ENCODE data around the gene RGS3. TPM values are rescaled to one million over a fixed set of nuclear protein-coding genes. Genes with fewer than 3 reads are reported as not detected.

The RGS3 gene
- total RNA-seq, 1 experiment from 2014 or later, result 39.4 TPM

- H3K4me2 ChIP-seq (ENCODE audit: low read length), result no peak overlapping the region
- intact Hi-C loops (cut with micrococcal nuclease), result no loop called here
- RAD21 ChIA-PET (ENCODE audit: low non-redundant PET in 1 of 2, low total read pairs in 2 of 2, uncharacterized antibody in 2 of 2, unreplicated experiment in 2 of 2), result no interaction called here
- no peaks in the 10 kb centered on the region for H3K9me3 ChIP-seq (ENCODE audit: control insufficient read depth in 1 of 2, insufficient read depth in 1 of 2, low read depth in 1 of 2, low read length in 2 of 2)
- CTCF ChIA-PET, result no interaction called here
- H3K27me3 ChIP-seq (ENCODE audit: insufficient read depth, low read length), result no peaks in the 10 kb centered on the region
- H3K79me2 ChIP-seq (ENCODE audit: insufficient read depth, low read length), result no peaks in the 10 kb centered on the region
- H3K9me2 ChIP-seq (ENCODE audit: insufficient read depth), result no peaks in the 10 kb centered on the region
- H2AFZ ChIP-seq (ENCODE audit: low read depth, low read length, poor library complexity, severe bottlenecking), result no peak overlapping the region
- peaks cover 19 to 35% of the 10 kb centered on the region in 2 experiments; a peak in 3 of 4 replicates for H3K36me3 ChIP-seq (ENCODE audit: control insufficient read depth in 1 of 2, insufficient read depth in 2 of 2, low read length in 2 of 2)
- no peak overlapping the region for H3K4me3 ChIP-seq (replicated peaks in 1 of 2; ENCODE audit: low read depth in 1 of 2, low read length in 2 of 2)
- TF ChIP-seq EGR1 (IDR thresholded peaks at IDR 0.05; ENCODE audit: low read depth) (no peak), JUND (IDR thresholded peaks at IDR 0.05) (no peak), POLR2A (IDR thresholded peaks at IDR 0.05; ENCODE audit: borderline replicate concordance, extremely low read depth, insufficient read depth, insufficient read length) (no peak), FOSL1 (IDR thresholded peaks at IDR 0.05; ENCODE audit: low read depth) (no peak), EZH2phosphoT487 (IDR thresholded peaks at IDR 0.05; ENCODE audit: borderline replicate concordance) (no peak), SRF (IDR thresholded peaks at IDR 0.05; ENCODE audit: low read depth) (no peak), POLR2AphosphoS5 (IDR thresholded peaks at IDR 0.05; ENCODE audit: low read depth, low read length) (no peak), ZFX (IDR thresholded peaks at IDR 0.05) (no peak), ATF3 (IDR thresholded peaks at IDR 0.05) (no peak)
- TF ChIP-seq, protein P1, sequence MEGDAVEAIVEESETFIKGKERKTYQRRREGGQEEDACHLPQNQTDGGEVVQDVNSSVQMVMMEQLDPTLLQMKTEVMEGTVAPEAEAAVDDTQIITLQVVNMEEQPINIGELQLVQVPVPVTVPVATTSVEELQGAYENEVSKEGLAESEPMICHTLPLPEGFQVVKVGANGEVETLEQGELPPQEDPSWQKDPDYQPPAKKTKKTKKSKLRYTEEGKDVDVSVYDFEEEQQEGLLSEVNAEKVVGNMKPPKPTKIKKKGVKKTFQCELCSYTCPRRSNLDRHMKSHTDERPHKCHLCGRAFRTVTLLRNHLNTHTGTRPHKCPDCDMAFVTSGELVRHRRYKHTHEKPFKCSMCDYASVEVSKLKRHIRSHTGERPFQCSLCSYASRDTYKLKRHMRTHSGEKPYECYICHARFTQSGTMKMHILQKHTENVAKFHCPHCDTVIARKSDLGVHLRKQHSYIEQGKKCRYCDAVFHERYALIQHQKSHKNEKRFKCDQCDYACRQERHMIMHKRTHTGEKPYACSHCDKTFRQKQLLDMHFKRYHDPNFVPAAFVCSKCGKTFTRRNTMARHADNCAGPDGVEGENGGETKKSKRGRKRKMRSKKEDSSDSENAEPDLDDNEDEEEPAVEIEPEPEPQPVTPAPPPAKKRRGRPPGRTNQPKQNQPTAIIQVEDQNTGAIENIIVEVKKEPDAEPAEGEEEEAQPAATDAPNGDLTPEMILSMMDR (IDR thresholded peaks at IDR 0.05 in 2 of 3, conservative IDR thresholded peaks at IDR 0.05 in 1 of 3; ENCODE audit: borderline replicate concordance in 1 of 3, insufficient read depth in 1 of 3, low read depth in 2 of 3, low read length in 2 of 3), result no peak
- no peaks in the 10 kb centered on the region for H3K4me1 ChIP-seq (ENCODE audit: control insufficient read depth in 1 of 2, insufficient read depth in 2 of 2, low read length in 2 of 2)
- BruUV-seq (replicated peaks), result no TSS peak
- no peak overlapping the region for H3K27ac ChIP-seq (ENCODE audit: low read depth, low read length)
- no peaks in the 10 kb centered on the region for H4K20me1 ChIP-seq (ENCODE audit: insufficient read depth)
- no peak for ATAC-seq
- DNase-seq (ENCODE audit: low read depth, low spot score), result no peak
- no peak overlapping the region for H3K9ac ChIP-seq (ENCODE audit: low read length)
- POLR2A ChIA-PET, result no interaction called here
These were observed 65.3 kb downstream of the RGS3 start for GRCh38 chr9:113528811-113529210.
